Measurements from ENCODE around the gene ARHGEF28.

GRCh38 chr5:73968246-73968645, 342.2 kb downstream of the ARHGEF28 start:
- TF ChIP-seq, protein P1, sequence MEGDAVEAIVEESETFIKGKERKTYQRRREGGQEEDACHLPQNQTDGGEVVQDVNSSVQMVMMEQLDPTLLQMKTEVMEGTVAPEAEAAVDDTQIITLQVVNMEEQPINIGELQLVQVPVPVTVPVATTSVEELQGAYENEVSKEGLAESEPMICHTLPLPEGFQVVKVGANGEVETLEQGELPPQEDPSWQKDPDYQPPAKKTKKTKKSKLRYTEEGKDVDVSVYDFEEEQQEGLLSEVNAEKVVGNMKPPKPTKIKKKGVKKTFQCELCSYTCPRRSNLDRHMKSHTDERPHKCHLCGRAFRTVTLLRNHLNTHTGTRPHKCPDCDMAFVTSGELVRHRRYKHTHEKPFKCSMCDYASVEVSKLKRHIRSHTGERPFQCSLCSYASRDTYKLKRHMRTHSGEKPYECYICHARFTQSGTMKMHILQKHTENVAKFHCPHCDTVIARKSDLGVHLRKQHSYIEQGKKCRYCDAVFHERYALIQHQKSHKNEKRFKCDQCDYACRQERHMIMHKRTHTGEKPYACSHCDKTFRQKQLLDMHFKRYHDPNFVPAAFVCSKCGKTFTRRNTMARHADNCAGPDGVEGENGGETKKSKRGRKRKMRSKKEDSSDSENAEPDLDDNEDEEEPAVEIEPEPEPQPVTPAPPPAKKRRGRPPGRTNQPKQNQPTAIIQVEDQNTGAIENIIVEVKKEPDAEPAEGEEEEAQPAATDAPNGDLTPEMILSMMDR (conservative IDR thresholded peaks at IDR 0.05; ENCODE audit: low read depth, low read length): no peak
- TF ChIP-seq POLR2A (IDR thresholded peaks at IDR 0.05; ENCODE audit: low read depth, low read length): no peak
- no peak for TF ChIP-seq SMC3 (IDR thresholded peaks at IDR 0.05; ENCODE audit: low read depth, low read length)
- no peak for TF ChIP-seq MAFK (IDR thresholded peaks at IDR 0.05; ENCODE audit: low read depth, low read length)
- TF ChIP-seq FOS (IDR thresholded peaks at IDR 0.05; ENCODE audit: low read depth, low read length): no peak
- TF ChIP-seq MXI1 (IDR thresholded peaks at IDR 0.05; ENCODE audit: borderline replicate concordance, low read depth, low read length): no peak
- no peak for TF ChIP-seq RFX5 (IDR thresholded peaks at IDR 0.05; ENCODE audit: low read depth, low read length)
